Sigmoid colon (tissue), 7 donors: ENCODE measurements around the gene CD300LG. TPM values are rescaled to one million over a fixed set of nuclear protein-coding genes. Genes with fewer than 3 reads are reported as not detected.
"Not testable (repeated sequence)": the region's sequence is repeated elsewhere in the genome, so short reads cannot be mapped to it uniquely, and the experiment has no call there.

Experiments
- DNase-seq: peaks from one replicate; pipeline ENCODE4 v3.0.0-alpha.2; 2019
- H3K27ac ChIP-seq, 4 donors: fragments of 200-600 bp; sonication (generic); one replicate each; pipeline ENCODE4 v1.5.1; 2016 to 2019; ENCODE audit warnings: mild to moderate bottlenecking in 1 of 4
- H3K27me3 ChIP-seq, 3 donors: fragments of 200-600 bp; sonication (generic); one replicate each; pipeline ENCODE4 v1.5.1; 2019; ENCODE audit warnings: mild to moderate bottlenecking in 1 of 3
- H3K36me3 ChIP-seq, 4 donors: fragments of 200-600 bp; sonication (generic); one replicate each; pipeline ENCODE4 v1.5.1; 2016 to 2019
- H3K4me1 ChIP-seq, 4 donors: fragments of 200-600 bp; sonication (generic); one replicate each; pipeline ENCODE4 v1.5.1; 2017 to 2019
- H3K4me3 ChIP-seq, 4 donors: fragments of 200-600 bp; sonication (generic); one replicate each; pipeline ENCODE4 v1.5.1; 2017 to 2019; ENCODE audit warnings: mild to moderate bottlenecking in 2 of 4, moderate library complexity in 1 of 4
- H3K9me3 ChIP-seq, 4 donors: fragments of 200-600 bp in 3 of 4; sonication (generic) in 3 of 4; one replicate each; pipeline versions ENCODE4 v1.5.1 to v1.6.1; 2013 to 2019
- CTCF ChIP-seq, 4 experiments: fragments of 450-650 bp in 3 of 4; fragments of 200-600 bp in 1 of 4; IDR thresholded peaks; one replicate each; pipeline ENCODE4 v1.5.1; 2016 to 2019; ENCODE audit warnings: antibody characterized with exemption in 4 of 4, mild to moderate bottlenecking in 3 of 4, moderate library complexity in 2 of 4
- EP300 ChIP-seq, 4 donors: sonication (generic); formaldehyde crosslinking; IDR thresholded peaks; one replicate each; pipeline ENCODE4 v1.6.1; 2017; ENCODE audit warnings: antibody characterized with exemption in 4 of 4
- POLR2A ChIP-seq, 2 donors: fragments of 450-650 bp; IDR thresholded peaks; one replicate each; pipeline ENCODE4 v1.6.1; 2016; ENCODE audit warnings: antibody characterized with exemption in 2 of 2, mild to moderate bottlenecking in 2 of 2, moderate library complexity in 2 of 2
- POLR2AphosphoS5 ChIP-seq, 4 donors: sonication (generic); formaldehyde crosslinking; IDR thresholded peaks; one replicate each; pipeline ENCODE4 v1.6.1; 2017; ENCODE audit warnings: antibody characterized with exemption in 4 of 4
- WGBS, 2 donors: extraction: QIAGEN DNeasy Blood & Tissue Kit; methylation state at CpG; one replicate each; pipeline ENCODE4 v1.1.7; 2013; 5-methylcytosine and 5-hydroxymethylcytosine counted together
- intact Hi-C: fragments of 100-400 bp; cut with DNase I; formaldehyde crosslinking; loops from one replicate; pipeline ENCODE4 v1.15.1; 2023
- polyA plus RNA-seq, 3 donors: library from polyadenylated mRNA; stranded (reverse); fragments of 200-250 nt; gene quantifications; one replicate each; pipeline ENCODE4 v1.2.3, GENCODE V29; 2013
- total RNA-seq, 4 donors: library from RNA; depleted of rRNA; stranded (reverse); fragments of >200 nt; gene quantifications; one replicate each; pipeline ENCODE4 v1.1.0, GENCODE V29; 2016
- donor health status: healthy with polysubstance abuse.
- donor health status: Bipolar disorder and iron deficiency.
- donor health status: healthy.

The CD300LG gene
- total and polyA plus RNA-seq, 7 donors = 0.60 to 5.3 (median 1.7) TPM; not detected in 1

- Histone ChIP-seq H3K27ac (no peak overlapping the region), H3K27me3 (no peaks in the 10 kb centered on the region), H3K4me1 (no peaks in the 10 kb centered on the region), H3K4me3 (no peak overlapping the region), H3K36me3 (peaks cover 0 to 39% (median 7%) of the 10 kb centered on the region in 4 donors), H3K9me3 (no peaks in the 10 kb centered on the region)
- WGBS, 2 donors = 54 to 58% methylated on average over 4 of the region's 4 CpGs
- intact Hi-C loops = no loop called here
- DNase-seq = no peak
- TF ChIP-seq POLR2AphosphoS5 (IDR thresholded peaks at IDR 0.05) = no peak
- no peak for TF ChIP-seq POLR2A (IDR thresholded peaks at IDR 0.05)
- no peak for TF ChIP-seq EP300 (IDR thresholded peaks at IDR 0.05)
- no peak for TF ChIP-seq CTCF (IDR thresholded peaks at IDR 0.05)
Measured at GRCh38 chr17:43892647-43892952, 45.6 kb downstream of the CD300LG start.

GRCh38 chr17:43894494-43894893 is 47.5 kb downstream of the CD300LG start:
- H3K9me3 ChIP-seq, intact Hi-C loops, H3K27me3 ChIP-seq, H3K4me3 ChIP-seq, H3K27ac ChIP-seq, H3K4me1 ChIP-seq, DNase-seq: not testable (repeated sequence)
- H3K36me3 ChIP-seq = peaks cover 0 to 39% (median 10%) of the 10 kb centered on the region in 4 donors
- WGBS, 2 donors = 84 to 96% methylated on average over 4 of the region's 4 CpGs

DNA sequence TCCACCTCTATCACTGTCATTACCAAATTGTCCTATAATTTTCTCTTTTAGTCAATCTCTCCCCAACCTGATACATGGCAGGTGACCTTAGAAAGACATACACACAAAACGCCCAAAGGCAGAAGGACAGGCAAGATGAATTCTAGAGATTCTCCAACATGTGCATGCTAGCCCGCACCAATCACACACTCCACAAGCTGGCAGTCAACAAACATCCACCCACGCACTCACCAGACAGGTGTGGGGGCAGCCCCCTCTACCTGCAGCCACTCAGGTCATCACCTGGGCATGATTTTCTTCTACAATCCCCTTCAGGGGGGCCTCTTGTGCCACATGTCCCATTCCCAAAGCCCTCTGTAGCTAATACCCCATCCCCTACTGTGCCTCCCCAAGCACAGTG is 50.9 kb downstream of the CD300LG start:
- peaks cover 0 to 36% (median 10%) of the 10 kb centered on the region in 4 donors for H3K36me3 ChIP-seq
- H3K9me3 ChIP-seq = no peaks in the 10 kb centered on the region
- H3K27ac ChIP-seq = no peak overlapping the region
- WGBS, 2 donors = 74 to 86% methylated on average over 3 of the region's 3 CpGs
- intact Hi-C loops = no loop called here
- H3K4me1 ChIP-seq = peaks cover 0 to 21% (median 16%) of the 10 kb centered on the region in 4 donors
- H3K27me3 ChIP-seq = no peaks in the 10 kb centered on the region
- no peak for DNase-seq
- no peak overlapping the region for H3K4me3 ChIP-seq
- no peak for TF ChIP-seq POLR2AphosphoS5 (IDR thresholded peaks at IDR 0.05)
- no peak for TF ChIP-seq EP300 (IDR thresholded peaks at IDR 0.05)
- no peak for TF ChIP-seq CTCF (IDR thresholded peaks at IDR 0.05)
- TF ChIP-seq POLR2A (IDR thresholded peaks at IDR 0.05) = no peak

DNA sequence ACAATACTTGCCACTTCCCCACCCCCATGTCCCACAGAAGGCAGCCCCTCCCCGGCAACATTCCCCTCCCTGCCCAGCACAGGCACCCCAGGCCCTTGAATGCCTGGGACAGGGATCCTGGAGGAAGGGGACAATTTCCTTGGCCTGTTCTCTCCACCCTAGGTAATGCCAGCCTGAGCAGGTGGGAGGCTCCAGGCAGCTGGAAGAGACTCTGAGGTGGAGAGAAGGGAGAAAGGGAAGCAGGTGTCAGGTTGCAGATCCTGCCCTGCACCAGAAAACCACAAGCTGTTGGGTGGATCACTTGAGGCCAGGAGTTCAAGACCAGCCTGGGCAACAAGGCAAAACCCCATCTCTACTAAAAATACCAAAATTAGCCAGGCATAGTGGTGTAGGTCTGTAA is 51.5 kb downstream of the CD300LG start:
- no peaks in the 10 kb centered on the region for H3K9me3 ChIP-seq
- intact Hi-C loops = no loop called here
- 61 to 70% methylated on average over 1 of the region's 1 CpG for WGBS, 2 donors

GRCh38 chr17:43900183-43900857 is 53.3 kb downstream of the CD300LG start:
- peak; percentile 92 for DNase-seq
- peak overlapping the region; percentile 9 to 51 (median 44) for H3K4me3 ChIP-seq
- peaks cover 0 to 25% (median 21%) of the 10 kb centered on the region in 4 donors for H3K4me1 ChIP-seq
- WGBS, 2 donors = 3 to 5% methylated on average over 31 of the region's 31 CpGs
- no peak overlapping the region for H3K27ac ChIP-seq
- no peak for TF ChIP-seq EP300 (IDR thresholded peaks at IDR 0.05)
- TF ChIP-seq CTCF (IDR thresholded peaks at IDR 0.05) = no peak
- TF ChIP-seq POLR2A (IDR thresholded peaks at IDR 0.05) = no peak
- no peak for TF ChIP-seq POLR2AphosphoS5 (IDR thresholded peaks at IDR 0.05)
- peaks cover 0 to 22% (median 14%) of the 10 kb centered on the region in 4 donors for H3K36me3 ChIP-seq
- H3K27me3 ChIP-seq = no peaks in the 10 kb centered on the region
- intact Hi-C loops = loop anchor here (10.0 kb wide), 1 partner anchor 496 kb away; no protein-coding TSS in a partner anchor
- H3K9me3 ChIP-seq = no peaks in the 10 kb centered on the region

More for the DNA sequence above, 51.5 kb downstream of the CD300LG start:
- no peak overlapping the region for H3K27ac ChIP-seq
- H3K4me1 ChIP-seq = peaks cover 0 to 21% (median 16%) of the 10 kb centered on the region in 4 donors
- H3K4me3 ChIP-seq = no peak overlapping the region
- TF ChIP-seq EP300 (IDR thresholded peaks at IDR 0.05) = no peak
- TF ChIP-seq POLR2AphosphoS5 (IDR thresholded peaks at IDR 0.05) = no peak
- TF ChIP-seq CTCF (IDR thresholded peaks at IDR 0.05) = no peak
- no peak for TF ChIP-seq POLR2A (IDR thresholded peaks at IDR 0.05)
- no peak for DNase-seq
- peaks cover 0 to 31% (median 10%) of the 10 kb centered on the region in 4 donors for H3K36me3 ChIP-seq
- H3K27me3 ChIP-seq = no peaks in the 10 kb centered on the region
